GM19397 (cell line): Measurements from ENCODE around the gene RRM1.
"Not testable (repeated sequence)": the region's sequence is repeated elsewhere in the genome, so short reads cannot be mapped to it uniquely, and the experiment has no call there.

Experiments
- ATAC-seq: cut with Tn5 transposase; IDR thresholded peaks from one replicate; pipeline ENCODE4 v1.9.1; 2021; ENCODE audit warnings: mild to moderate bottlenecking, moderate library complexity; ENCODE audit not compliant: unreplicated experiment

RRM1 gene

GRCh38 chr11:4134806-4135205 is 40.2 kb downstream of the RRM1 start:
- no peak for ATAC-seq

GRCh38 chr11:4138497-4138896 is 43.9 kb downstream of the RRM1 start:
- ATAC-seq, result no peak

GRCh38 chr11:4140067-4140636 is 45.6 kb downstream of the RRM1 start:
- no peak for ATAC-seq

GRCh38 chr11:4146070-4146771 is 51.6 kb downstream of the RRM1 start:
- no peak for ATAC-seq

- ATAC-seq, result no peak
Observed at GRCh38 chr11:4146772-4147098, 52.1 kb downstream of the RRM1 start.

GRCh38 chr11:4154503-4154902 is 59.9 kb downstream of the RRM1 start:
- ATAC-seq, result no peak

- ATAC-seq, result no peak
Observed at GRCh38 chr11:4156571-4156970, 62.0 kb downstream of the RRM1 start.

- not testable (repeated sequence) for ATAC-seq
Observed at GRCh38 chr11:4158818-4159217, 64.2 kb downstream of the RRM1 start.

GRCh38 chr11:4161305-4161704 is 66.7 kb downstream of the RRM1 start:
- ATAC-seq, result no peak

GRCh38 chr11:4164884-4165590 is 70.4 kb downstream of the RRM1 start:
- no peak for ATAC-seq

GRCh38 chr11:4167292-4167691 is 72.7 kb downstream of the RRM1 start:
- no peak for ATAC-seq

- no peak for ATAC-seq
Observed at GRCh38 chr11:4167758-4168157, 73.2 kb downstream of the RRM1 start.

- ATAC-seq, result not testable (repeated sequence)
Observed at GRCh38 chr11:4175620-4176350, 81.2 kb downstream of the RRM1 start.

- ATAC-seq, result no peak
Observed at GRCh38 chr11:4178813-4179662, 84.4 kb downstream of the RRM1 start.

- ATAC-seq, result no peak
Observed at GRCh38 chr11:4180441-4181183, 86.0 kb downstream of the RRM1 start.

GRCh38 chr11:4181782-4182721 is 87.5 kb downstream of the RRM1 start:
- no peak for ATAC-seq

- ATAC-seq, result no peak
Observed at GRCh38 chr11:4183410-4184057, 88.9 kb downstream of the RRM1 start.

GRCh38 chr11:4184163-4184916 is 89.7 kb downstream of the RRM1 start:
- no peak for ATAC-seq
